A549 (cell line): ENCODE results near the gene ZFP62.

ENCODE experiments used
- MAFK ChIP-seq: fragments of 450-650 bp; IDR thresholded peaks from 2 replicates; pipeline ENCODE4 v1.6.1; 2014; ENCODE audit not compliant: partially characterized antibody
- TF ChIP-seq, protein P1 (sequence below): fragments of >200 bp; sonication (Bioruptor Twin); formaldehyde crosslinking; IDR thresholded peaks from 3 replicates; pipeline ENCODE4 v1.5.1; 2016
- TF ChIP-seq, protein P2 (sequence below): IDR thresholded peaks from 2 replicates; pipeline ENCODE4 v1.6.1; 2012

DNA sequence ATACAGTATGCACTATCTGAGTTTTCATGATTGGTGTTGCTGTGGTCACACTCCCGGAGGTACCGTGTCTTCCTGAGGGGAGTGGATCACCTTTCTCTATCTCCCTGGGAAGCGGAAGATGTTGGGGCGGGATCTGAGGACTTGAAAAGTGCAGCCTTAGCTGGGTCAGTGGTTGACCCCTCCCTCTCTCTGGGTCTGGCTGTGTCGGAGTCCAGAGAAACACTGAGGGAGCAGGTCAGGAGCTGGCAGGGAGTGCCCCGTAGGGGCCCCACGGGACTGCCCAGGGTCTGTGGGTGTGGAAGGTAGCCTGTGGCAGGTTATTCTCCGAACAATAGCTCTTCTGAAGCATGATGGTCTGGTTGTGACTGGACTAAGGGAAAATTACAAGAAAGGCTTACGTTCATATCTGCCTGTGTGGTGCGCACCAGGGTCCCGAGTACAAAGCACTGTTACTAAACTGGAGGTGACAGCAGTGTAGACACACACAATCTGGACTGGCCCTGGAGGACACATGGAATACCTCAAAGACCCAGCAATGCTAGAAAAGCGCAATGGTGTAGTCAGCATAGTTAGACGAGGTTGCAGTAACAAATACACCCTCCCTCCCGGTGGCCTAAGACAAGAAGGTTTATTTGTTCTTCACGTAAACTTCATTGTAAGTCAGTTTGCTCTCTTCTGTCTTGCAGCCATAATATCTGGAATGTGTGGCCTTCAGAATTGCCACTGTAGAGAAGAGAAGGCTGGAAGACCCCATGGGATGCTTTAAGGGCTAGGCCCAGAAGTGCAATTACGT is 9.4 kb upstream of the ZFP62 start:
- TF ChIP-seq, protein P1, sequence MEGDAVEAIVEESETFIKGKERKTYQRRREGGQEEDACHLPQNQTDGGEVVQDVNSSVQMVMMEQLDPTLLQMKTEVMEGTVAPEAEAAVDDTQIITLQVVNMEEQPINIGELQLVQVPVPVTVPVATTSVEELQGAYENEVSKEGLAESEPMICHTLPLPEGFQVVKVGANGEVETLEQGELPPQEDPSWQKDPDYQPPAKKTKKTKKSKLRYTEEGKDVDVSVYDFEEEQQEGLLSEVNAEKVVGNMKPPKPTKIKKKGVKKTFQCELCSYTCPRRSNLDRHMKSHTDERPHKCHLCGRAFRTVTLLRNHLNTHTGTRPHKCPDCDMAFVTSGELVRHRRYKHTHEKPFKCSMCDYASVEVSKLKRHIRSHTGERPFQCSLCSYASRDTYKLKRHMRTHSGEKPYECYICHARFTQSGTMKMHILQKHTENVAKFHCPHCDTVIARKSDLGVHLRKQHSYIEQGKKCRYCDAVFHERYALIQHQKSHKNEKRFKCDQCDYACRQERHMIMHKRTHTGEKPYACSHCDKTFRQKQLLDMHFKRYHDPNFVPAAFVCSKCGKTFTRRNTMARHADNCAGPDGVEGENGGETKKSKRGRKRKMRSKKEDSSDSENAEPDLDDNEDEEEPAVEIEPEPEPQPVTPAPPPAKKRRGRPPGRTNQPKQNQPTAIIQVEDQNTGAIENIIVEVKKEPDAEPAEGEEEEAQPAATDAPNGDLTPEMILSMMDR = no peak
- TF ChIP-seq MAFK = no peak
- TF ChIP-seq, protein P2, sequence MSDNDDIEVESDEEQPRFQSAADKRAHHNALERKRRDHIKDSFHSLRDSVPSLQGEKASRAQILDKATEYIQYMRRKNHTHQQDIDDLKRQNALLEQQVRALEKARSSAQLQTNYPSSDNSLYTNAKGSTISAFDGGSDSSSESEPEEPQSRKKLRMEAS = no peak
